Measurements from ENCODE around the gene NFASC. TPM values are rescaled to one million over a fixed set of nuclear protein-coding genes. Genes with fewer than 3 reads are reported as not detected.

Gene NFASC
- total RNA-seq, 1 donor from 2014 or later, result 0.07 TPM

DNA sequence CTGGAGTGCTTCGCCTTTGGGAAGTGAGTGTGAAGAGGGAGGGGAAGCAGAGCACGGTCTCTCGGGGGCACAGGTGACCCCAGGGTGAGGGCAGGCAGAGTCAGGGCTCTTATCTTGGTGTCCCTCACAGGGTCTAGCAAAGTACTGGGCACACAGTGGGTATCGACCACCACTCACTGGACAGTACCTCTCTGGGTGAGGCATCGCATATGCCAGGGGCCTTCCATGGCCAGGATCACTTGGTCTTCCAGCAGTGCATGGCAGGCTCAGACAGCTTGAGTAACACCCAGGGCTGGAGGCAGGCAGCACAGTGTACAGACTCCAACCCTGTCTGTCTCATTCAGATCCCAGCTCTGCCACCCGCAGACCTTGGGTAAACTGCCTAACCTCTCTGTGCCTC is 189.0 kb downstream of the NFASC start:
- intact Hi-C loops (cut with micrococcal nuclease), result loop anchor here (5.0 kb wide), 1 partner anchor 198 kb away; no protein-coding TSS in a partner anchor

DNA sequence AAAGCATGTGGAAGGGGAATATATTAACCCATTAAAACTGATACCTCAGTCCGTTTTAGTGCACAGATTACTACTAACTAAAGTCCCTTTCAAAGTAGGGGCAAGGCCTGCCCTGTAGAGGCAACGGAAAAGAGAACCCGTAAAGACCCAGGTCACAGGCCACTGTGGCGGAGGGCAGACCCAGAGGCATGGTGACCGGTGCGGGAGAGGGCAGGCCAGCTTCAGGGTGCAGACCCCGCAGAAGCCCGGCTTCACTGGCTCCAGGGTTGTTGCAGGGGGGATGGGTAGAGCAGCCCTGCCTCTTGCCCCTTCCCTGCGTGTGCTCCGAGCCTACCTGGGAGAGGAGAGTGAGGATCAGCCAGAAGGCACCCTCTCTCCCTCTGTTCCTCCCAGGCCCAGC is 190.1 kb downstream of the NFASC start:
- intact Hi-C loops (cut with micrococcal nuclease), result loop anchor here (1.0 to 5.0 kb wide), 2 partner anchors 71 to 197 kb away; no protein-coding TSS in a partner anchor

DNA sequence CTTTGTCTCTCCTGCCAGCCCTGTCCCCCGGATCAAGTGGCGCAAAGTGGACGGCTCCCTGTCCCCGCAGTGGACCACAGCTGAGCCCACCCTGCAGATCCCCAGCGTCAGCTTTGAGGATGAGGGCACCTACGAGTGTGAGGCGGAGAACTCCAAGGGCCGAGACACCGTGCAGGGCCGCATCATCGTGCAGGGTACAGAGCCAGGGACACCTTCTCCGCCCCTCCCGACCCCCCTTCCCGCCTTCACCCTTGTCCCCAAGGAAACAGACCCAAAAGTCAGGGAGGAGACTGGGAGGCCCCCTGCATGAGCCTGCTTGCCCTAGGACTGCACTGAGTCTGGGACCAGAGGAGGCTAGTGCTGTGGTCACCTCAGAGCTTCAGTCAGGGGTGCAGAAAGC is 190.6 kb downstream of the NFASC start:
- intact Hi-C loops (cut with micrococcal nuclease), result loop anchor here (1.0 to 5.0 kb wide), 2 partner anchors 72 to 196 kb away; no protein-coding TSS in a partner anchor

DNA sequence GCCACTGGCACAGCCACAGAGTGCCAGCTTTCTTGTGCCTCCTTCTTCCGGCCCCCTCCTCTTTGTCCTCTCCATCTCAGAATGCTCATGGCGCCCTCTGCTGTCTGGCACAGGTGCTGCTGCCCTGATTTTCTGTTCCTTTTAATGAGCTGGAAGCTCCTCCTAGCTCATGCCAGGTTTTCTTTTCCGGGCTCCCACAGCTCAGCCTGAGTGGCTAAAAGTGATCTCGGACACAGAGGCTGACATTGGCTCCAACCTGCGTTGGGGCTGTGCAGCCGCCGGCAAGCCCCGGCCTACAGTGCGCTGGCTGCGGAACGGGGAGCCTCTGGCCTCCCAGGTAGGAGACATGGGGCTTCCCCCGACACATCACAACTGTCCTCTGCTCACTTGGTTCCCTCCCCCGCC is 191.0 kb downstream of the NFASC start:
- intact Hi-C loops (cut with micrococcal nuclease), result loop anchor here (1.0 to 5.0 kb wide), 2 partner anchors 72 to 196 kb away; no protein-coding TSS in a partner anchor

DNA sequence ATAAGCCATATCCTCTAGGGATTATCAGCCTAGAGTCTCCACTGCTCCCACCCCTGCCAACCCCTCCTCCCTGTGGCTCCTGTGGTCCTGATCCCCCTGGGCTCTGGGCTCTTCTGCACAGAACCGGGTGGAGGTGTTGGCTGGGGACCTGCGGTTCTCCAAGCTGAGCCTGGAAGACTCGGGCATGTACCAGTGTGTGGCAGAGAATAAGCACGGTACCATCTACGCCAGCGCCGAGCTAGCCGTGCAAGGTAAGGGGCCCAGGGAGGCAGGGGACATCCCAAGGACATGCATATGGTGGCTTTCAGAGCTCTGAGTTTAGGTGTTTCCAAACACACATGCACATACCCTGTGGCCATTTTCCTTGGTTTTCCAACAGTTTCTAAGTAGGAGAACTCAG is 191.7 kb downstream of the NFASC start:
- intact Hi-C loops (cut with micrococcal nuclease), result loop anchor here (5.0 kb wide), 1 partner anchor 195 kb away; no protein-coding TSS in a partner anchor

DNA sequence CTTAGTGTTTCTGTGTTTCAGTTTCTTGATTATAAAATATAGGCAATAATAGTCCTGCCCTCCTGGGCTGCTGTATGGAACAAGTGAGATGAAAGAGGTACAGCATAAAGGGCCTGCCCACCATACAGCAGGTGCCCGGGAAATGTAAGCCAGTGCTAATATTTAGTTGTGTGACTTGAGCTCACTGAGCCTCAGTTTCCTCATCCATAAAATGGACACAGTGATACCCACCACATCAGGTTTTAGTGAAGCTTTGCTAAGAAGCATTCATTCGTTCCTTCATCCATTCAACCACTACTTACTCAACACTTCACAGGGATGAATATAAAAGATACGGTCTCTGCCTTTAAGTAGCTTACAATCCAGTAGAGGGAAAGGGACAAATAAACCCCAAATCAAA is 192.2 kb downstream of the NFASC start:
- intact Hi-C loops (cut with micrococcal nuclease), result loop anchor here (5.0 kb wide), 1 partner anchor 194 kb away; no protein-coding TSS in a partner anchor

DNA sequence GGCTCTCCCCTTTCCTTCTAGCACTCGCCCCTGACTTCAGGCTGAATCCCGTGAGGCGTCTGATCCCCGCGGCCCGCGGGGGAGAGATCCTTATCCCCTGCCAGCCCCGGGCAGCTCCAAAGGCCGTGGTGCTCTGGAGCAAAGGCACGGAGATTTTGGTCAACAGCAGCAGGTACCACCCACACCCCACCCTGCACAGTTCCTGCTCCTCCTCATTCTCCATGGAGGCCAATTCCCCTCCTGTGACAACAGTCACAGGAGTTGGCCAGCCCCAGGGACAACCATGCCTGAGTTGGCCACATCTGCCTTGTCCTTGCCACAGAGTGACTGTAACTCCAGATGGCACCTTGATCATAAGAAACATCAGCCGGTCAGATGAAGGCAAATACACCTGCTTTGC is 193.6 kb downstream of the NFASC start:
- intact Hi-C loops (cut with micrococcal nuclease), result loop anchor here (5.0 kb wide), 1 partner anchor 193 kb away; no protein-coding TSS in a partner anchor

DNA sequence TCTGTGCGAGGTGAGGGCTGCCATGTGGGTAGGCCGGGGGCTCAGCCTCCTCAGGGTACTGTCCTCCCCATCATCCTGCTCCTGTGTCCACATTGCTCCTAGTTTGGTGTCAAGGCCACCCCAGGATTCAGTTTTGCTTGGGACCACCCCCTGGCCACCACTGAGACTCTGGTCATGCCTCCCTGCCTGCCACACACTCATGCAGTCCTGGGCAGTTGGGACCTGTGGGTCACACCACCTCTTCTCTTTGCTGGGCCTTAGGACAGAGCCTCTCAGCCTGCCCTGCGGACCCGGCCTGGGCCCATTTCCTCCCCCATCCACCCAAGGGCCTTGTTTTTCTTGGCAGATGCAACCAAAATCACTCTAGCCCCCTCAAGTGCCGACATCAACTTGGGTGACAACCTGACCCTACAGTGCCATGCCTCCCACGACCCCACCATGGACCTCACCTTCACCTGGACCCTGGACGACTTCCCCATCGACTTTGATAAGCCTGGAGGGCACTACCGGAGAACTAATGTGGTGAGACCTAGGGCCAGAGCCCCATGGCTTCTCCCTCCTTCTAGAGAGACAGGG is 194.2 kb downstream of the NFASC start:
- intact Hi-C loops (cut with micrococcal nuclease), result loop anchor here (5.0 kb wide), 1 partner anchor 192 kb away; no protein-coding TSS in a partner anchor

DNA sequence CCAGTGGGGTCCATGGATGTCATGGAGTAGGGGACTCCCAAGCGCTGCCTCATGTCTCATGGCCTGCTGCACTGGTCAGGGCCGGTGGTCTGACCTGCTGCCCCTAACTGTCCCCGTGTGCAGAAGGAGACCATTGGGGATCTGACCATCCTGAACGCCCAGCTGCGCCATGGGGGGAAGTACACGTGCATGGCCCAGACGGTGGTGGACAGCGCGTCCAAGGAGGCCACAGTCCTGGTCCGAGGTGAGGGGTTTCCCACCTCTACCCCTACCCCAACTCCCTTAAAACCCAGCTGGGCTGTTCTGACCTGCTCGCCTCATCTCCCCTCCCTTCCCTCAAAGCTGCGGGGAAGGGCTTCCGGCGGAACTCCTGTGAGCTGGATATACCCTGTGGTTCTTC is 195.0 kb downstream of the NFASC start:
- intact Hi-C loops (cut with micrococcal nuclease), result no loop called here

DNA sequence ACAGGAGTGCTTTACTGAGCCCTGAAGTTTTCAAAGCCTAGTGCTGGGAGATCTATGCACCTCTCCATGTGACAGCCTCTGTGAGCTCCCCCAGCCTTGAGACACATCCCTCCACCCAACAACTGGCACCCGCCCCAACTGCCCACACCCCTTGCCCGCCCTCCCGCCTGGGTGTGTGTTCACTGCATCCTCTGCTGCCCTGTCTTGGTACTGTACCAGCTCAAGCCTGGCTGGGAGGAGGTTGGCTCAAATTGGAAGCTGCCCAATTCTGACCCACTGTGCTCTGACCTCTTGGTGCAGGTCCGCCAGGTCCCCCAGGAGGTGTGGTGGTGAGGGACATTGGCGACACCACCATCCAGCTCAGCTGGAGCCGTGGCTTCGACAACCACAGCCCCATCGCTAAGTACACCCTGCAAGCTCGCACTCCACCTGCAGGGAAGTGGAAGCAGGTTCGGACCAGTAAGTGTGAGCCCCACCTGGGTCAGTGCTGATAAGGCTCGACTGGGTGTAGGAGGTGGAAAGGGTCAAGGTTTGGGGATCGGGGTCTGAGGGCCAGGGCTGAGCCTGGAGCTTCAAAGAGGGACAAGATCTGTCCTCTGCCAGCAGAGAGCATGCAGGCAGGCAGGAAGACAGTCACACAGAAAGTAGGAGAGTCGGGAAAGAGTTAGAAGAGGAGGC is 195.6 kb downstream of the NFASC start:
- intact Hi-C loops (cut with micrococcal nuclease), result no loop called here

DNA sequence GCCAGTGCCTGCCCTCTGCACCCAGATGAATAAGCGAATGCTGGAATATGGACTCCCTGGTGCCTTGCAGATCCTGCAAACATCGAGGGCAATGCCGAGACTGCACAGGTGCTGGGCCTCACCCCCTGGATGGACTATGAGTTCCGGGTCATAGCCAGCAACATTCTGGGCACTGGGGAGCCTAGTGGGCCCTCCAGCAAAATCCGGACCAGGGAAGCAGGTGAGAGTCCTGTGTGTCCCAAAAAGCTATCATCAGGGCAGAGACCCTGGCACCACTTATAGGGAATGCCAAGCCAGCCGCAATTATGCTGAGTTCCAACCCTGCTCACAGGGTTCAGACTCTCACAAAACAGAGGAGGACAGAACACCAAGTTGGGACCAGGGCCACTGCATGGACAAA is 196.4 kb downstream of the NFASC start:
- intact Hi-C loops (cut with micrococcal nuclease), result no loop called here

DNA sequence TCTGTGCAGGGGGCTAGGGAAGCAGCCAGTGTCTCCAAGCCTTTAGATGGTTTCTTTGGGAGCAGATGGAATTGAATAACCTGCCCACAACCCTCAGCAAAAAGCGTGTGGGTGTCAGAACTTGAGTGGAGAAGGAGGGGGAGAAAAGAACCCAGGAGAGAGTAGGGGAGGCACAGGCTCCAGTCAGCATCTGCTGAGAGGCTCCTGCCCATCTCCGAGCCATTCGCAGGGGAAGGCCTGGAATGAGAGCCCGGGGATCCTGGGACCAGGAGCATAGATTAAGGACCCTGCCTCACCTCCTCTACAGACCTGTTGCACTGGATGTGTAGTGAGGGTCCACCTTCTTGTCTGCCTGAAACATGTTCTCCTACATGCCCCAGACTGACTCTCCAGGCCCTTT is 197.3 kb downstream of the NFASC start:
- intact Hi-C loops (cut with micrococcal nuclease), result no loop called here

DNA sequence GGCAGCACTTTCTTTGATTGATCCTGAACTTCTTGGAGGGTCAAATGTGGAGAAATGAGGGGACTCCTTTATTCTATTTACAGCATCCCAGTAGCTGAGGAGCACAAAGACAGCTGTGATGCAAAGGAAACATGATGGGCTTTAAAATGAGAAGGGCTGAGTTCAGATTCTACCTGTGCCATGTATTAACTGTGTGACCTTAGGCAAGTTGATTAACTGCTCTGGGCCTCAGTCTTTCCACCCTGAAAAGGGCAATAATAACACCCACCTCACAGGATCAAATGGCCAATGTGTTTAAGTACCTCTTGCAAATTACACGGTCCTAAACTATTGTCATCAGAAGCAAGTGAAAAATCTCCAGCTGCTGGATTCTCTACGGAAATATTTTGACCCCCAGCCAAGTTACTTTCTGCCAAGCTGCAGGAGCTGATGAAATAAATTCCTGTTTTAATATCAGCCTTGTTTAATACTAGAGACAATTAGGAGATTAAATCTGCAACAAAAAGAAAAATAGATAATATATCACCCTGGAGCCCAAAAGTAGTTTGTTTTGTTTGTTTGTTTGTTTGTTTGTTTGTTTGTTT is 197.9 kb downstream of the NFASC start:
- intact Hi-C loops (cut with micrococcal nuclease), result no loop called here

DNA sequence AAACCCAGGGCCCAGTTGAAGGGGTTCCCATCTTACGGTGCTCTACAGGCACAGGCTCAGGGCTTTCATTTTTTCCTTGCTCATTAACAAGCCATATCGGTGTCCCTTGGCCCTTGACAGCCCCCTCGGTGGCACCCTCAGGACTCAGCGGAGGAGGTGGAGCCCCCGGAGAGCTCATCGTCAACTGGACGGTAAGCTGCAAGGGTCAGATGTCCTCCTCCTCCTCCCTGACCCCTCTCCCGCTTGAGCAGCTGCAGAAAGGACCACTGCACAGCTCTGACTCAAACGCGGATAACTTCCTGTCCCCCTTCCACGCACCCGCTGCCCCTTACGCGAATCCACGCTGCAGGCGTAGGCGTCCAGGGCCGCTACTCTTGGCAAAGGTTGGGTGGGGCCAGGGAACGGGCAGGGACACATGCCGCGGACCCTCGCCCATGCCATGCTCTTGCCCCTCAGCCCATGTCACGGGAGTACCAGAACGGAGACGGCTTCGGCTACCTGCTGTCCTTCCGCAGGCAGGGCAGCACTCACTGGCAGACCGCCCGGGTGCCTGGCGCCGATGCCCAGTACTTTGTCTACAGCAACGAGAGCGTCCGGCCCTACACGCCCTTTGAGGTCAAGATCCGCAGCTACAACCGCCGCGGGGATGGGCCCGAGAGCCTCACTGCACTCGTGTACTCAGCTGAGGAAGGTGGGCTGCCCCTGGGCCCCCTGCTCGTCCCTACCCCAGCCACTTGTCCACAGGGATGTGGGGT is 198.9 kb downstream of the NFASC start:
- intact Hi-C loops (cut with micrococcal nuclease), result no loop called here

DNA sequence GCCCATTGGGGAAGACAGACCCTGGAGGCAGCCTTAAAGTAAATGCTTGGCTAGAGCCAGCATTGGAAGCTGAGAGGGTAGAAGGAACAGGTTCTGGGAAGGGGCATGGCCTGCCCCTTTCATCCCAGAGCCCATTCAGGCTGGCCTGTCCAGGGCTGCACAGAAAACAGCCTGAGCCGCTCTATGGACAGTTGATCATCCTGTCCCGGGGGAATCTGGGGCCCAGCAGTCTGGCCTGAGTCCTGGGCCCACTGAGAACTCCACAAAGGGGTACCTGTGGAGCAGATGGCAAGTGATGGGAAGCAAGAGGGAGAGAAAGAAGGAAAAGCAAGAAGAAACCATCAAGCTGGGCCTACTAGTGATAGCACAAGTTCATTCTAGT is 200.4 kb downstream of the NFASC start:
- intact Hi-C loops (cut with micrococcal nuclease), result no loop called here

DNA sequence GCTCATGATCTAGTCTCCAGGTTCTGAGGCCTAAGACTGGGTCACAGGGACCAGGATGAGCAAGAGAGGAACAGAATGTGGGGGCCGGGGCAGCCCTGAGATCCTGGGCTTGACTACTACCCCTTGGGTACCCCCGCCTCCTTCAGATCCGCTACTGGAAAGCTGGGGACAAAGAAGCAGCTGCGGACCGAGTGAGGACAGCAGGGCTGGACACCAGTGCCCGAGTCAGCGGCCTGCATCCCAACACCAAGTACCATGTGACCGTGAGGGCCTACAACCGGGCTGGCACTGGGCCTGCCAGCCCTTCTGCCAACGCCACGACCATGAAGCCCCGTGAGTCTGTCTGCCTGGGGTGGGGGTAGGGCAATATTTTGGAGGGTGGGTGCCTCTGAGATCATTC is 201.1 kb downstream of the NFASC start:
- intact Hi-C loops (cut with micrococcal nuclease), result no loop called here

DNA sequence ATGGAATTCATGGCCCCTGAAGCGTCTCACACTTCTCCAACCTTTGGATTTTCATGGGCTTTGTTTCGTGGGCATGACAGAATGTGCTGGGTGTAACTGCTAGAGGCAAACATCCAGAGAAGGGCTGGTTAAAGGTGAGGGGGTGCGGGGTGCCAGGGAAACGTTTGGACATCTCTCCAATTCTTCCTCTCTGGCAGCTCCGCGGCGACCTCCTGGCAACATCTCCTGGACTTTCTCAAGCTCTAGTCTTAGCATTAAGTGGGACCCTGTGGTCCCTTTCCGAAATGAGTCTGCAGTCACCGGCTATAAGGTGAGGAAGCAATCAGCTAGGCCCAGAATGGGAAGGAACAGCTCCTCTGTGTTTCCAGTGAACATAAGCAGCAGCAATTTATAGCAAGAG is 201.6 kb downstream of the NFASC start:
- intact Hi-C loops (cut with micrococcal nuclease), result no loop called here

Other genes starting within 250 kb of the NFASC start
- not detected in 2 replicates for gene LRRN2, start 185.1 kb upstream of the NFASC start, total RNA-seq
- gene CNTN2, start 172.3 kb downstream of the NFASC start, total RNA-seq, result not detected in 2 replicates
- gene TMEM81, start 213.6 kb downstream of the NFASC start, total RNA-seq, result 2.9 and 3.5 TPM in 2 replicates

All from T-helper 2 cell treated with Interferon-gamma antibody and Interleukin-4, amounts not matched to agents 100 ng/mL and 5 ng/mL, for 36 hours (primary cell).